Measurements from ENCODE around the gene MEF2C. TPM values are rescaled to one million over a fixed set of nuclear protein-coding genes. Genes with fewer than 3 reads are reported as not detected.
A peak's percentile ranks its signal among the peaks of the same experiment; 100 is the strongest.

The MEF2C gene
- polyA plus RNA-seq, 1 donor = 14.4 TPM

DNA sequence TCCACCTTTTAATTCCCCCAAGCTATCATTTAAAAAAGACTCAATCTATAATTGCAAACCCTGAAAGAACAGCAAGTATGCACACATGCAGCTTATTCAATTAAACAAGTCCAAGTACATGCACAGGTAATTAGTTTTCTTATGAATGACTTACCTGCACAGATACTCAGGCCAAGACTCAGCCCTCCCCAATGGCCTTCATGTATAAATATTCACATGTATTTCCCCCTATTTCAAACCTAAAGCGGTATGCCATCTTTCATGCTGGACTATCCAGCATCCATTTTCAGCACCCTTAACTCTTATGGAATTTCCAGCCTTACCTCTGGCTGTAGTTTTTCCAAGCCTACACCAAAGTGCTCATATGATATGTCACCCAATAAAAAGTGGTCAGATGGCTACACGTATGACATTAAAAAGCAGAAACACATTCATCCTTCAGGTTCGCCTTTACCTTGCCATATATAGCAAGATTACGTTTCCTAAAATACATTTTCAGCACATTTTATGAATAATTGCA is 205.5 kb downstream of the MEF2C start:
- H3K4me3 ChIP-seq (ENCODE audit: low read length) = no peak overlapping the region
- no peaks in the 10 kb centered on the region for H3K36me3 ChIP-seq (ENCODE audit: control insufficient read depth, insufficient read depth, low read length)
- no peak for DNase-seq
- peaks cover 7% of the 10 kb centered on the region for H3K4me1 ChIP-seq (ENCODE audit: control insufficient read depth, insufficient read depth, low read length)
- H3K27ac ChIP-seq (ENCODE audit: low read length) = no peak overlapping the region
- WGBS (ENCODE audit: insufficient coverage, low lambda C conversion rate) = no CpG with 5 or more reads among the region's 4 CpGs
- H3K27me3 ChIP-seq (ENCODE audit: control insufficient read depth, insufficient read depth, low read length) = peaks cover 98% of the 10 kb centered on the region
- H3K9me3 ChIP-seq (ENCODE audit: control insufficient read depth, low read depth, low read length) = peaks cover 14% of the 10 kb centered on the region

DNA sequence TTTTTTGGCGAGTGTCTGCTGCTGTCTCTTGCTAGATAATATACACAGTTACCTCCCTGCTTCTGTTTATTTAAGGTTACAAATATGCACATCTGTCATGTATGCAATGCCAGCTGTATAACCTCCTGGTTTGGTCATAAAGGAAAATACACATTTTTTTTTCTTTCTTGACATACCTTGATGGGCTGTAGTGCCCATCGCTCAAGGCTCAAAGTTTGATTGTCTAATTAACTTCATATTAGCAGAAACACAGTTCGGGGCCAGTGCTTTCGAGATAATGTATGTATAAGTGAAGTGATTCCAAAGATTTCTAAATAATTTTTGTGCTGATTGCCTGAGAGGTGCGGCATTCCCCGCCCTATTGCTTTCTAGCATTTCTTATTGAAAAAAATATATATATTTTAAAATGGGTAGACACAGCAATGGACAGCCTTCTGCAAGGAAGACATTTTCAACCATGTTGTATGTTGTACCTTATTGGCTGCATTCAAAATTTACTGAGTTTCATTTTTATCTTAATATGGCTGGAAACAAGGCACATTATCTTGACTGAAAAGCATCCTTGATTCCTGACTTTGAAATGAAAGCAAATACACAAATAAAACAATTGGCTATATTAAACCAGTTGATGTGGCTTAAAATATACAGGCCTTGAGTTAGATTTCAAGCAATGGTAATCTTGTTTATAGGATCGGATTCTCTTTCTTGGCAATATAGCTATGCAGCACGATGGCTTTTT is 206.2 kb downstream of the MEF2C start:
- Histone ChIP-seq H3K36me3 (ENCODE audit: control insufficient read depth, insufficient read depth, low read length) (no peaks in the 10 kb centered on the region), H3K9me3 (ENCODE audit: control insufficient read depth, low read depth, low read length) (peaks cover 14% of the 10 kb centered on the region), H3K27ac (ENCODE audit: low read length) (no peak overlapping the region), H3K4me1 (ENCODE audit: control insufficient read depth, insufficient read depth, low read length) (peaks cover 7% of the 10 kb centered on the region), H3K27me3 (ENCODE audit: control insufficient read depth, insufficient read depth, low read length) (peaks cover 100% of the 10 kb centered on the region), H3K4me3 (ENCODE audit: low read length) (no peak overlapping the region)
- WGBS (ENCODE audit: insufficient coverage, low lambda C conversion rate) = 23% methylated on average over 3 of the region's 8 CpGs
- DNase-seq = no peak

DNA sequence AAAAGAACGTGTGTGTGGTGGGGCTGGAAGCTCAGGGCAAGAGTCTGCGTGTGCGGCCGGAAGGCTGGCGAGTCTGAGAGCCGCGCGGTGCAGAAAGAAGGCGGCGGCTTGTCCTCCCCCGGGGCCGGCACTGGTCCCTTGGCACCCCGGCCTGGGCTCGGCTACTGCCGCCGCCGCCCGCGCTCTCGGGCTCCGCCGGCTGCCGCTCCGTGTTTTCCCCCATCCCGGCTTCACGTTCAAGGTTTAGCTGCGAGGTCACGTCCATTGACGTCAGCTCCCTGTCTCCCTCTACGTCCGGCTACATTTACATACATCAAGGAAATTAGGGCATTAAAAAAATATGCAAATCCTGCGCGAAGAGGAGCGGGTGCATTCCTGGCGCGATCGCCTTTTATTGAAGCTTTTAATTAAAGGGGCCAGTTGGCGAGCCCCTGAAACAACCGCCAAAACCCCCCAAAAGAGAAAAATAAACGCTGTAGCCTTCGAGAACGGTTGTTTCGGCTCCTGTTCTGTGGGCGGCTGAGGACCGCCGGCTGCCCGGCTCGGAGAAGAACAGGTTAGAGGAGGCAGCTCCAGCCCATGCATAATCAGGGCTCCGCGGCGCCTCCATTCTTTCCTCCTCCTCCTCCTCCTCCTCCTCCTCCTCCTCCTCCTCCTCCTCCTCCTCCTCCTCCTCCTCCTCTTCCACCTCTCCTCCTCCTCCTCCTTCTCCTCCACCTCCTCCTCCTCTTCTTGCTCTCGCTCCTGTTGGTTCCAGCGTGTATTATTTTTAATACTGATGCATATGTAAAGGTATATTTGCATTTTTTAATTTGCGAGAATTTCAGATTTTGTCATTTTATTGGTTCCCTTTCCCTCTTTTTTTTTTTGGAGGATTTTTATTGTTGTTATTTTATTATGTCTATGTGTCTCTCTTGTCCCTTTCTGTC is 207.0 kb downstream of the MEF2C start:
- Histone ChIP-seq H3K4me3 (ENCODE audit: low read length) (peak overlapping the region; percentile 36), H3K36me3 (ENCODE audit: control insufficient read depth, insufficient read depth, low read length) (no peaks in the 10 kb centered on the region), H3K9me3 (ENCODE audit: control insufficient read depth, low read depth, low read length) (peaks cover 14% of the 10 kb centered on the region), H3K4me1 (ENCODE audit: control insufficient read depth, insufficient read depth, low read length) (peaks cover 7% of the 10 kb centered on the region), H3K27ac (ENCODE audit: low read length) (peak overlapping the region; percentile 55), H3K27me3 (ENCODE audit: control insufficient read depth, insufficient read depth, low read length) (peaks cover 100% of the 10 kb centered on the region)
- peak in 1 of 2 donors; percentile 73 for DNase-seq
- WGBS (ENCODE audit: insufficient coverage, low lambda C conversion rate) = 0% methylated on average over 1 of the region's 54 CpGs

DNA sequence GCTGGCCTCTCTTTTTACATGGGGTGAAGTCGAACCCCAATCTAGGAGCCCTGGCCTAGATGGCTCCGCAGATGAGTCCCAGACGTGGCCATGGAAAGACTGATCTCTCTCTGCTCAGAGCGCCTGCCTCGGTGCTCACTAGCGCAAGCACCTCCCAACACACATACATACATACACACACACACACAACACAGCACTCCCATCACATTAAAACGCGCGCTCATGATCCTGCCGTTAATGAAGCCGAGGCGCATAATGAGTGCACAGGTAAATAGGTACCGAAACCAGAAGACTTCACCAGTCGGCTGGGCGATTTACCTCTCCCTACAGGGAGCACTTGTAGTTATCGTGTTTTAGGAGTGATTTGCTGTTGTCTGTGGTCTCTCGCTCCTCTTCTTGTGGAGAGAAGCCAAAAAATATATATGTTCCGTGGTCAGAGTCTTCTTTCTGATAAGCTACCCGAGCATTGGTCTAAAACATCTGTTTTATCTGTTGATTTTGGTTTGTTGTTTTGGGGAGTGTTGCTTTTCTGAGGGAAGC is 207.7 kb downstream of the MEF2C start:
- DNase-seq = no peak
- H3K27ac ChIP-seq (ENCODE audit: low read length) = peak overlapping the region; percentile 55
- peaks cover 14% of the 10 kb centered on the region for H3K9me3 ChIP-seq (ENCODE audit: control insufficient read depth, low read depth, low read length)
- peaks cover 96% of the 10 kb centered on the region for H3K27me3 ChIP-seq (ENCODE audit: control insufficient read depth, insufficient read depth, low read length)
- WGBS (ENCODE audit: insufficient coverage, low lambda C conversion rate) = 20% methylated on average over 1 of the region's 19 CpGs
- H3K36me3 ChIP-seq (ENCODE audit: control insufficient read depth, insufficient read depth, low read length) = no peaks in the 10 kb centered on the region
- peak overlapping the region; percentile 16 for H3K4me3 ChIP-seq (ENCODE audit: low read length)
- H3K4me1 ChIP-seq (ENCODE audit: control insufficient read depth, insufficient read depth, low read length) = peaks cover 7% of the 10 kb centered on the region

DNA sequence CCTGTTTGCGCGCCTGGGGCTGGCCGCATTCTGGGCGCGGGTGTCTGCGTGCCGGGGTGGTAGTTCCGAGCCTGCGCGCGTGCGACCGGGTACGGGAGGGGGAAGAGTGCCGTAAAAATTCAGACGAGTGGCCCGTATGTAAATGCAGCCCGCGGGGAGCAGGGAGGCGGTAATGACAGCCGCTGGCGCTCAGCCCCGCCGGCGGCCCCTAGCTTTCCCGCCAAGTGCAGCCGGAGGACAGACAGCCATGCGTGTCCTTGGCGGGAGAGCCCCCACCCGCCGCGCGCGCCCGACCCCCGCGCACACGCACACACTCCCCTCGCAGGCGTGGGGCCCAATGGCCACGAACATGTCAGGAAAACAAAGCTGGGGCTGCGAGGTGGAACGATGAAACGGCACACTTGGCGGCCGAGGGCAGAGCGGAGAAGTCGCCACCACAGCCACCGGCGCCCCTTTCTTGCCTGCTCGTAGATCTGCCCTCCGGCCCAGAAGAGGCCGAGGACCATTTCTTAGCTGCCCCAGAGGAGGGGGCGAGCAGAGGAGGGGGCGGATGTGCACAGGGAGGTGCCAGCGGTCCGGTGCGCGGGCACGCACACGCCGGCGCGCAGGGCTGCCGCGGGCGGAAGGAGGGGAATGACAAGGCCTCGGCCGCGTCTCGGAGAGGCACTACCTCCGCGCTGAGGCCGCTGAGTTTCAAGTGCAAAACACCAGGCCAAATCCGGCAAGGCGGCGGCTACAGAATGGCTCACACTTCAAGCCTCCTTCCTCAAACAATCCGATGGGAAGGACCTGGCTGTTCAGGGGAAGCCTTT is 208.4 kb downstream of the MEF2C start:
- peaks cover 7% of the 10 kb centered on the region for H3K4me1 ChIP-seq (ENCODE audit: control insufficient read depth, insufficient read depth, low read length)
- DNase-seq = peak in 1 of 2 donors; percentile 60
- peaks cover 92% of the 10 kb centered on the region for H3K27me3 ChIP-seq (ENCODE audit: control insufficient read depth, insufficient read depth, low read length)
- H3K4me3 ChIP-seq (ENCODE audit: low read length) = peak overlapping the region; percentile 32
- peaks cover 14% of the 10 kb centered on the region for H3K9me3 ChIP-seq (ENCODE audit: control insufficient read depth, low read depth, low read length)
- no CpG with 5 or more reads among the region's 78 CpGs for WGBS (ENCODE audit: insufficient coverage, low lambda C conversion rate)
- H3K36me3 ChIP-seq (ENCODE audit: control insufficient read depth, insufficient read depth, low read length) = no peaks in the 10 kb centered on the region
- peak overlapping the region; percentile 24 for H3K27ac ChIP-seq (ENCODE audit: low read length)

DNA sequence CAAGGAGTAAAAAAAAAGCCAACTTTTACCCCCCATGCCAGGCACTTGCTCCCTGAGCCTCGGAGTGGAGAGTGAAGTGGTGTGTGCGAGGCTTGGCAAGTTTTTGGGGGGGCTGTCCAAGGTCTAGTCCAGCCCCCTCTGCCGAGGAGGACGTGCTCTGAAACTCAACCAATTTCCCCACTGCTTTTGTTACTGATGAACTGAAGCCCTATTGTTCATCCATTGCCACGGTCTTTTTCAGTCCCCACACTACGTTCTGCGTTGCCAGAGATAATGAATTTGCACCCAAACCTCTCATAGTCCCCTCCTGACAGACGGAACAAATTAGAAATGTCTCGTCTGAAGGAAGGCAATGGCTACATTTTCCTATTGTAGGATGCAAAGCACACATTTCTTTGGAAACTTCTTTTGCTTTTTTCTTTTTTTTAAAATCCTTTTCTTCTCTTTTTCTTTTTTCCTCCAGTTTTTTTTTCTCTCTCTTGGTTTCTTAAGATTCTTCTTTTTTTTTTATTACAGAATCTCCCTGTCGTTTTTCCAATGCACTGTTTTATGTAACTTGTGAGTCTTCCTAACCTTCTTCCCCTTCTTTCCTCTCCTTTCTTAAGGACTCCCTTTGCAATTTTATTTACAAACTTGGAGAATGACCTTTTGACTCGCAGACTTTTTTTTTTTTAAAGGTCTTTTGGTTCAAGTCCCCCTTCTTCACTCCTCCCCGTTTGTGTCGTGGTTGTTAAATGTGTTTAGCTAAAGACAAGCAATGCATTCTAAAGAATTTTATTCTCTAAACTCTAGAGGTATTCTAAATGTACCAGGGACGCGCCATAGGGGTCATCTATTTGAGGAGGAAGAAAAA is 209.5 kb downstream of the MEF2C start:
- DNase-seq = no peak
- Histone ChIP-seq H3K36me3 (ENCODE audit: control insufficient read depth, insufficient read depth, low read length) (no peaks in the 10 kb centered on the region), H3K9me3 (ENCODE audit: control insufficient read depth, low read depth, low read length) (peaks cover 14% of the 10 kb centered on the region), H3K27ac (ENCODE audit: low read length) (no peak overlapping the region), H3K4me1 (ENCODE audit: control insufficient read depth, insufficient read depth, low read length) (peaks cover 7% of the 10 kb centered on the region), H3K27me3 (ENCODE audit: control insufficient read depth, insufficient read depth, low read length) (peaks cover 87% of the 10 kb centered on the region), H3K4me3 (ENCODE audit: low read length) (no peak overlapping the region)
- WGBS (ENCODE audit: insufficient coverage, low lambda C conversion rate) = 0% methylated on average over 3 of the region's 15 CpGs

DNA sequence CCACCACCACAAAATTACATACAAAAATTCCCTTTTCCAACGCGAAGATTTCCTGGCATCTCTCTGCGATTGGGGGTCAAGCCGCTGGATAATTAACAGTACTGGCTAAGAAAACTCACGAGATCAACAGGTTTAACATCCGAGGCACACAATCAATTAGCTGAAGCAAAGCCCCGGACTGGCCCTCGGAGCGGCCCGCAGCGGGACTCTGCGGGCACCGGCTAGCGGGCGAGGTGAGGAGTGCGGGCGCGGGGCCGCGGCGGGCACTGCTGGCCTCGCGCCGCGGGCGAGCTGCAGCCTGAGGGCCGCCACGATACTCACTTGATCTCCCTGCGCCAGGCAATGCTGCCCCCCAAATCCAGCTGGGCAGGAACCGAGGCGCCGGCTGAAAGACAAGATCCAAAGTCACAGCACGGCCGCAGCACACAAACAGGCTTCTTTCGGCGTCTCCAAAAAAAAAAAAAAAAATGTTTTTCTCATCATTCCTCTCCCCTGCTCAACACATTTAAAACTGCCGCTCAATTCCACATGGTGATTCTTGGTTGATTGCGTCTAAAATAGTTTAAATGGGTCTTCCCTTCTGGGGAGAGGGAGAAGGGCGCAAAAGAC is 210.2 kb downstream of the MEF2C start:
- Histone ChIP-seq H3K4me3 (ENCODE audit: low read length) (no peak overlapping the region), H3K27ac (ENCODE audit: low read length) (no peak overlapping the region), H3K36me3 (ENCODE audit: control insufficient read depth, insufficient read depth, low read length) (no peaks in the 10 kb centered on the region), H3K4me1 (ENCODE audit: control insufficient read depth, insufficient read depth, low read length) (peaks cover 7% of the 10 kb centered on the region), H3K27me3 (ENCODE audit: control insufficient read depth, insufficient read depth, low read length) (peaks cover 87% of the 10 kb centered on the region), H3K9me3 (ENCODE audit: control insufficient read depth, low read depth, low read length) (peaks cover 14% of the 10 kb centered on the region)
- WGBS (ENCODE audit: insufficient coverage, low lambda C conversion rate) = no CpG with 5 or more reads among the region's 39 CpGs
- DNase-seq = no peak

DNA sequence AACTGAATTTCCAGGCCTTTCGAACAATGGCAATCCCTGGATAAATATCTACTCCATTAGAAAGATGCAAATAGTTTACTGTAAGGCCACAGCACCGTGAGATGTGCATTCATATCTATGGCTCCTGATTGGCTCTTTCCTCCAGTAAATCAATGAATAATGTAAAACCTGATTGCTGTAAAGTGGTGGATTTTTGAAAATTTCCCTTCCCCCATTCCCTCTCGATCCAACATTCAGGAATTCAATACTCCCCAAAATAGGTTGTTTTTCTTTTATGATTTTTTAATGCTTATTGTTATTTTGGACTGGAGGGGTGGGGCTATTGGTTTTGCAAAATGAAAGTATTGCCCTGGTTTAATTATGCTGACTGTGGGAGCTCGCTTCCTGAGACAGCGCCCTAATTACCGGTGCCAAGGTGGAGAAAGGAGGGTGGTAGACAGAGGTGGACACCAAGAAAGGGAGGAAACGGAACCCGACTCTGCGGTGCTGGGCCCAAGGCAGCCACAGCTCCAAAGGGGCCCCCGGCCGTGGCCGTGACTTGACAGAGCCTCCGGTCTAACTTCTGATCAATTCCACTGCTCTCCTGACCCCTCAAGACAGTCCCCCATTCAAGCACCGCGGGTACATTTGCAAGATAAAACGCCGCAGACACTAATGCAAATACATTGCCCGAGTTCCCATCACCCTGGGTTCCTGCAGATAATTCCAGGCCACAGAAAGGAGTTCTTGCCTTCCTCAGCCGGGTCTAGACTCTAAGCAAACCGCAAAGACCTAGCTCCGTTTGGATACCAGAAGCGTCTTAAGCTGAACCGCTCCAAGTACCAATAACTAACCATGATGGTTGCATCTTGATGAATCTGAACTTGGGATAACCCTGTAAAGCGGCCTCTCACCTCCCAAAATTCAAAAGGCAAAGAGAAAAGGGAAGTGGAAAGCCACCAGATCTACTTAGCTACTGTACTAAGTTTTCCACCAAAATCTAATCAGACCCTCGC is 211.2 kb downstream of the MEF2C start:
- Histone ChIP-seq H3K4me1 (ENCODE audit: control insufficient read depth, insufficient read depth, low read length) (peaks cover 11% of the 10 kb centered on the region), H3K27ac (ENCODE audit: low read length) (no peak overlapping the region), H3K36me3 (ENCODE audit: control insufficient read depth, insufficient read depth, low read length) (no peaks in the 10 kb centered on the region), H3K9me3 (ENCODE audit: control insufficient read depth, low read depth, low read length) (peaks cover 14% of the 10 kb centered on the region), H3K27me3 (ENCODE audit: control insufficient read depth, insufficient read depth, low read length) (peaks cover 87% of the 10 kb centered on the region), H3K4me3 (ENCODE audit: low read length) (peak overlapping the region; percentile 13)
- DNase-seq = no peak
- 13% methylated on average over 3 of the region's 25 CpGs for WGBS (ENCODE audit: insufficient coverage, low lambda C conversion rate)

All from large intestine (tissue), 3 donors.